Dendritic cell treated with granulocyte-macrophage colony-stimulating factor and Interleukin-4, amounts not matched to agents 40 ng/mL and 50 ng/mL, for 4 days (primary cell): ENCODE data around the gene SLC10A3.
A peak's percentile ranks its signal among the peaks of the same experiment; 100 is the strongest.

ENCODE experiments used
- H3K27ac Mint-ChIP-seq: one replicate; pipeline ENCODE4 v1.8.0; 2022; ENCODE audit warnings: mild to moderate bottlenecking, mixed read lengths
- H3K27me3 Mint-ChIP-seq: one replicate; pipeline ENCODE4 v1.8.0; 2022; ENCODE audit warnings: mild to moderate bottlenecking, mixed read lengths
- H3K36me3 Mint-ChIP-seq: one replicate; pipeline ENCODE4 v1.8.0; 2022; ENCODE audit warnings: low read depth, mixed read lengths
- H3K4me1 Mint-ChIP-seq: one replicate; pipeline ENCODE4 v1.8.0; 2022; ENCODE audit warnings: low read depth, mixed read lengths
- H3K4me3 Mint-ChIP-seq: one replicate; pipeline ENCODE4 v1.8.0; 2022; ENCODE audit warnings: mild to moderate bottlenecking, moderate library complexity, mixed read lengths
- H3K9me3 Mint-ChIP-seq: one replicate; pipeline ENCODE4 v1.8.0; 2022; ENCODE audit warnings: mixed read lengths
- intact Hi-C: fragments of 100-400 bp; cut with micrococcal nuclease; formaldehyde crosslinking; loops from one replicate; pipeline ENCODE4 v1.15.0; 2022

Gene SLC10A3

DNA sequence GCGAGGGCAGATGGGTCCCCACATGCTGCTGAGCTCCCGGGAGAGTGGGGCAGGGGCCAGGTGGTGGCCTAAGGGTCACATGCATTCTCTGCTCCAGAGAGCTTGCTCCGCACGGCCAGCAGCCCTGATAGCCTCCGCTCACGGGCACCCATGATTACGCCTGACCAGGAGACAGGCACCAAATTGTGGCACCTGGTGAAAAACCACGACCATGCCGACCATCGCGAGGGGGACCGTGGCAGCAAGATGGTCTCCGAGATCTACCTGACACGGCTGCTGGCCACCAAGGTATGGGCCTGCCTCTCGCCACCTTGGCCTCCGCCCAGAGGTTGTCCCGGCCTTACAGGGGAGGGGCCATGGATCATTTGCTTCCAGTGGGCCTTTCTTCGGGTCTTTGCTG, 20.5 kb downstream of the SLC10A3 start:
- Mint-ChIP-seq H3K4me3 (no peak overlapping the region), H3K27me3 (no peaks in the 10 kb centered on the region), H3K9me3 (no peaks in the 10 kb centered on the region), H3K4me1 (peaks cover 14% of the 10 kb centered on the region), H3K36me3 (peaks cover 94% of the 10 kb centered on the region), H3K27ac (no peak overlapping the region)
- intact Hi-C loops, result no loop called here

DNA sequence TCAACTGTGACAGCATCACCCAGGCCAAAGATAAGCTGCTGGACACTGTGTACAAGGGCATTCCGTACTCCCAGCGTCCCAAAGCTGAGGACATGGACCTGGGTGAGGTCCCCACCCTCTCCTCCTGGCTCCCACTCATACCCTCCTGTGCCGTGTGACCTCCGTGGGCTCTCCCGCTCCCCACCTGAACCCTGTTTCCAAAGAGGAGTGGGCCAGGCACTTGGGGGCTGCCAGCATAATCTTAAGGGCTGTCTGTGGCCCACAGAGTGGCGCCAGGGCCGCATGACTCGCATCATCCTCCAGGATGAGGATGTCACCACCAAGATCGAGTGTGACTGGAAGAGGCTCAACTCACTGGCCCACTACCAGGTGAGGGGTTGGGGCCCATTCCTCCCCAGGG, 21.3 kb downstream of the SLC10A3 start:
- H3K4me3 Mint-ChIP-seq, result no peak overlapping the region
- no peaks in the 10 kb centered on the region for H3K27me3 Mint-ChIP-seq
- intact Hi-C loops, result no loop called here
- no peaks in the 10 kb centered on the region for H3K9me3 Mint-ChIP-seq
- H3K4me1 Mint-ChIP-seq, result peaks cover 14% of the 10 kb centered on the region
- no peak overlapping the region for H3K27ac Mint-ChIP-seq
- peaks cover 100% of the 10 kb centered on the region for H3K36me3 Mint-ChIP-seq

- Mint-ChIP-seq H3K27ac (no peak overlapping the region), H3K4me3 (no peak overlapping the region), H3K9me3 (no peaks in the 10 kb centered on the region), H3K4me1 (peaks cover 11% of the 10 kb centered on the region), H3K36me3 (peaks cover 100% of the 10 kb centered on the region), H3K27me3 (no peaks in the 10 kb centered on the region)
- intact Hi-C loops, result no loop called here
Measured at GRCh38 chrX:154468217-154468616, 22.2 kb downstream of the SLC10A3 start.

DNA sequence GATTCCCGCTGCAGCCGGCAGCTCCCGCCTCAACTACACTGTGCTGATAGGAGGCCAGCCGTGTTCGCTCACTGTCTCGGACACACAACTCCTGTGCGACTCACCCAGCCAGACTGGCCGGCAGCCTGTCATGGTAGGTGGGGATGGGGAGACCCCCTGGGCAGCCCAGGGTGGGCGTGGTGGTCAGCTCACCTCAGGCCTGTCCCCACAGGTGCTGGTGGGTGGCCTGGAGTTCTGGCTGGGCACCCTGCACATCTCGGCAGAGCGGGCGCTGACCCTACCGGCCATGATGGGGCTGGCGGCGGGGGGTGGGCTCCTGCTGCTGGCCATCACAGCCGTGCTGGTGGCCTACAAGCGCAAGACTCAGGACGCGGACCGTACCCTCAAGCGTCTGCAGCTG, 22.9 kb downstream of the SLC10A3 start:
- no peak overlapping the region for H3K27ac Mint-ChIP-seq
- peaks cover 4% of the 10 kb centered on the region for H3K4me1 Mint-ChIP-seq
- H3K36me3 Mint-ChIP-seq, result peaks cover 100% of the 10 kb centered on the region
- no peaks in the 10 kb centered on the region for H3K9me3 Mint-ChIP-seq
- H3K27me3 Mint-ChIP-seq, result no peaks in the 10 kb centered on the region
- H3K4me3 Mint-ChIP-seq, result no peak overlapping the region
- intact Hi-C loops, result no loop called here

- Mint-ChIP-seq H3K27me3 (peaks cover 2% of the 10 kb centered on the region), H3K9me3 (no peaks in the 10 kb centered on the region), H3K27ac (no peak overlapping the region), H3K4me1 (peaks cover 3% of the 10 kb centered on the region), H3K4me3 (no peak overlapping the region), H3K36me3 (peaks cover 100% of the 10 kb centered on the region)
- intact Hi-C loops, result no loop called here
Measured at GRCh38 chrX:154466907-154467306, 23.5 kb downstream of the SLC10A3 start.

DNA sequence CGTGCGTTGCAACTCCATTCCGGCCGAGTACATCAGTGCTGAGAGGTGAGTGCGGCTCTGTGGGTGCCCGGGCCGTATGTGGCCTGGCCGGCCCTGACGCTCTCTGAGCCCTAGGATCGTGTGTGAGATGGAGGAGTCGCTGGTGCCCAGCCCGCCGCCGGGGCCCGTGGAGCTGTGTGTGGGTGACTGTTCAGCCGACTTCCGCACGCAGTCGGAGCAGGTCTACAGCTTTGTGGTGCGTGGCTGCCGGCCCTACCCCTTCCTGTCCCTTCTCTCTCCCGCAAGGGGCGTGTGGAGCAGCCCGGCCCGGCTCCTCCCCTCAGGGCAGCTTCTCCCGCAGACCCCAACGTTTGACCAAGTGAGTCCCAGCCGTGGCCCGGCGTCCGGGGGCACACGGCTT, 24.4 kb downstream of the SLC10A3 start:
- Mint-ChIP-seq H3K9me3 (no peaks in the 10 kb centered on the region), H3K4me1 (peaks cover 9% of the 10 kb centered on the region), H3K27ac (no peak overlapping the region), H3K36me3 (peaks cover 100% of the 10 kb centered on the region), H3K4me3 (no peak overlapping the region), H3K27me3 (peaks cover 4% of the 10 kb centered on the region)
- intact Hi-C loops, result no loop called here

- H3K36me3 Mint-ChIP-seq, result peaks cover 100% of the 10 kb centered on the region
- intact Hi-C loops, result no loop called here
- H3K27me3 Mint-ChIP-seq, result peaks cover 4% of the 10 kb centered on the region
- H3K9me3 Mint-ChIP-seq, result no peaks in the 10 kb centered on the region
- no peak overlapping the region for H3K4me3 Mint-ChIP-seq
- H3K4me1 Mint-ChIP-seq, result peaks cover 9% of the 10 kb centered on the region
- H3K27ac Mint-ChIP-seq, result no peak overlapping the region
Measured at GRCh38 chrX:154465601-154466000, 24.8 kb downstream of the SLC10A3 start.

DNA sequence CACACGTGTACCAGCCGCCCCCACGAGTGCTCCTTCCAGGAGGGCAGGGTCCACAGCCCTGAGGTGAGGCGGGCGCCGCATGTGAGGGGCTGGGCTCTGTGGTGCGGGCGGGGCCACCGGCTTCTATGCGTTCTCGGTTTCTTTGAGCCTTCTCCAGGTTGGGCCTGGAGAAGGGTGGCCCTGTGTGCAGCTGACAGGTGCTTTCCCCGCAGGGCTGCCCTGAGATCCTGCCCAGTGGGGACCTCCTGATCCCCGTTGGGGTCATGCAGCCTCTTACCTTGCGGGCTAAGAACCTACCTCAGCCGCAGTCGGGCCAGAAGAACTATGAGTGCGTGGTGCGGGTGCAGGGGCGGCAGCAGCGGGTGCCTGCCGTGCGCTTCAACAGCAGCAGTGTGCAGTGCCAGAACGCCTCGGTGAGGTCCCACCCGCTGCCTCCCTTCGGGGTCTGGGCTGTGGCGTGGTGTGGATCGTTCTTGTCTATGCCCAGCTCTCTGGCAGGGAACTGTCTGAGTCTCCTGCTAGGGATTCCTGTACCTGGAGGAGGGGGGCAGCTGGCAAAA, 25.5 kb downstream of the SLC10A3 start:
- Mint-ChIP-seq H3K4me1 (peaks cover 16% of the 10 kb centered on the region), H3K9me3 (no peaks in the 10 kb centered on the region), H3K36me3 (peaks cover 100% of the 10 kb centered on the region)

DNA sequence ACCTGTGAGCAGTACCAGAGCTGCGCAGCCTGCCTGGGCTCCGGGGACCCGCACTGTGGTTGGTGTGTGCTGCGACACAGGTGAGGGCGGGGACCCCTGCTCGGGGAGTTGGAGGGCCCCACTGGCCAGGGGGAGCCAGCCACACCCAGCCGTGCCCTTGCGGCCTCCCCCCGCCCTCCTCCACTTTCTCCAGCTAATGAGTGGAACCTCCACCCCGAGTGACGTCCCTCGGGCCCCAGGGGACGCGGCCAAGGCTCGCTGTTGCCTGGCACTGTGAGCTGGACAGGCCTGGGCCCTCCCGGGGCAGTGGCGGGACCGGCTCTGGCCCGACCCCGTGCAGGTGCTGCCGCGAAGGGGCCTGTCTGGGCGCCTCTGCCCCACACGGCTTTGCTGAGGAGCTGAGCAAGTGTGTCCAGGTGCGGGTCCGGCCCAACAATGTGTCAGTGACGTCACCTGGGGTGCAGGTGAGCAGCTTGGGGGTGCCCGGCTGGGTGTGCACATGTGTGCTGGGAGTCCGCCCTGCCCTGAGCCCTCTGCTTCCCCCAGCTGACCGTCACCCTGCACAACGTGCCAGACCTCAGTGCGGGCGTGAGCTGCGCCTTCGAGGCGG, 26.7 kb downstream of the SLC10A3 start:
- intact Hi-C loops, result no loop called here
- Mint-ChIP-seq H3K4me3 (no peak overlapping the region), H3K36me3 (peaks cover 89% of the 10 kb centered on the region), H3K27ac (no peak overlapping the region), H3K4me1 (peaks cover 24% of the 10 kb centered on the region), H3K27me3 (peaks cover 8% of the 10 kb centered on the region), H3K9me3 (no peaks in the 10 kb centered on the region)

More for the DNA sequence above, 25.5 kb downstream of the SLC10A3 start:
- intact Hi-C loops, result no loop called here
- H3K27ac Mint-ChIP-seq, result no peak overlapping the region
- no peak overlapping the region for H3K4me3 Mint-ChIP-seq
- H3K27me3 Mint-ChIP-seq, result peaks cover 8% of the 10 kb centered on the region

- intact Hi-C loops, result no loop called here
- Mint-ChIP-seq H3K27me3 (peaks cover 8% of the 10 kb centered on the region), H3K4me1 (peaks cover 27% of the 10 kb centered on the region), H3K9me3 (no peaks in the 10 kb centered on the region), H3K27ac (no peak overlapping the region), H3K4me3 (no peak overlapping the region), H3K36me3 (peaks cover 76% of the 10 kb centered on the region)
Measured at GRCh38 chrX:154462396-154462795, 28.0 kb downstream of the SLC10A3 start.

GRCh38 chrX:154460326-154460725, 30.1 kb downstream of the SLC10A3 start:
- Mint-ChIP-seq H3K27me3 (peaks cover 8% of the 10 kb centered on the region), H3K4me3 (peak overlapping the region; percentile 76), H3K4me1 (peaks cover 30% of the 10 kb centered on the region), H3K9me3 (no peaks in the 10 kb centered on the region), H3K36me3 (peaks cover 55% of the 10 kb centered on the region), H3K27ac (no peak overlapping the region)
- intact Hi-C loops, result no loop called here

DNA sequence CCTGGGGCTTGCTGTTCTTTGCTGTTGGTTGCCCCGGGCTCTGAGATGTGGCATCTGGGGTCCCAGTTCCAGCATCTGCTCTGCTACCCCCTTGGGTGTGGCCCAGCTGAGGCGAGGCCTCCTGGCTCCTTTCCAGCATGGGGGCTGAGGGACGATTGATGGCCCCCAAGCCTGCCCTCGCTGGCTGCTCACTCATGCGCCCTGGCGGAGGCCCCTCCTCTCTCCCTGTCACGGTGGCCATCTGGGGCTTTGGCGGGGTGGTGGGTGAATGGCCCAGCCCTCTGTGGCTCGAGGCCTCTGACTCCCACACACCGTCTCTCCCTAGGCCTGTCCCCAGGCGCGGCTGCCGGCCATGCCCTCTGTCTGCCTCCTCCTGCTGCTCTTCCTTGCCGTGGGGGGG, 30.6 kb downstream of the SLC10A3 start:
- no peak overlapping the region for H3K27ac Mint-ChIP-seq
- peaks cover 30% of the 10 kb centered on the region for H3K4me1 Mint-ChIP-seq
- intact Hi-C loops, result loop anchor here (10.0 kb wide), 1 partner anchor 55 kb away; the partner anchor contains the start of gene DNASE1L1
- peaks cover 8% of the 10 kb centered on the region for H3K27me3 Mint-ChIP-seq
- H3K36me3 Mint-ChIP-seq, result peaks cover 51% of the 10 kb centered on the region
- H3K9me3 Mint-ChIP-seq, result no peaks in the 10 kb centered on the region
- peak overlapping the region; percentile 76 for H3K4me3 Mint-ChIP-seq

- Mint-ChIP-seq H3K27ac (no peak overlapping the region), H3K9me3 (no peaks in the 10 kb centered on the region), H3K4me1 (peaks cover 30% of the 10 kb centered on the region), H3K27me3 (peaks cover 10% of the 10 kb centered on the region), H3K36me3 (peaks cover 51% of the 10 kb centered on the region), H3K4me3 (peak overlapping the region; percentile 76)
- intact Hi-C loops, result loop anchor here (10.0 kb wide), 1 partner anchor 54 kb away; the partner anchor contains the start of gene DNASE1L1
Measured at GRCh38 chrX:154458954-154459778, 31.3 kb downstream of the SLC10A3 start.
